A673 (cell line): Measurements from ENCODE around the gene FGD6.

Source experiments
- CTCF ChIP-seq: fragments of 300-800, 200-600 bp; sonication (generic); conservative IDR thresholded peaks from 2 replicates; pipeline ENCODE4 v1.5.1; 2017; ENCODE audit warnings: low read depth, mild to moderate bottlenecking, antibody characterized with exemption, low read length, moderate library complexity, mixed read lengths
- EZH2 ChIP-seq: fragments of 200-600 bp; sonication (generic); IDR thresholded peaks from 2 replicates; pipeline ENCODE4 v1.6.1; 2017; ENCODE audit warnings: borderline replicate concordance, low read depth, mild to moderate bottlenecking, mixed read lengths, antibody characterized with exemption, low read length; ENCODE audit not compliant: poor library complexity, severe bottlenecking

- TF ChIP-seq CTCF (no peak), EZH2 (no peak)
Observed at GRCh38 chr12:95150501-95150900, 66.8 kb downstream of the FGD6 start.
